ENCODE data around the gene MYADML2.

MYADML2 gene

DNA sequence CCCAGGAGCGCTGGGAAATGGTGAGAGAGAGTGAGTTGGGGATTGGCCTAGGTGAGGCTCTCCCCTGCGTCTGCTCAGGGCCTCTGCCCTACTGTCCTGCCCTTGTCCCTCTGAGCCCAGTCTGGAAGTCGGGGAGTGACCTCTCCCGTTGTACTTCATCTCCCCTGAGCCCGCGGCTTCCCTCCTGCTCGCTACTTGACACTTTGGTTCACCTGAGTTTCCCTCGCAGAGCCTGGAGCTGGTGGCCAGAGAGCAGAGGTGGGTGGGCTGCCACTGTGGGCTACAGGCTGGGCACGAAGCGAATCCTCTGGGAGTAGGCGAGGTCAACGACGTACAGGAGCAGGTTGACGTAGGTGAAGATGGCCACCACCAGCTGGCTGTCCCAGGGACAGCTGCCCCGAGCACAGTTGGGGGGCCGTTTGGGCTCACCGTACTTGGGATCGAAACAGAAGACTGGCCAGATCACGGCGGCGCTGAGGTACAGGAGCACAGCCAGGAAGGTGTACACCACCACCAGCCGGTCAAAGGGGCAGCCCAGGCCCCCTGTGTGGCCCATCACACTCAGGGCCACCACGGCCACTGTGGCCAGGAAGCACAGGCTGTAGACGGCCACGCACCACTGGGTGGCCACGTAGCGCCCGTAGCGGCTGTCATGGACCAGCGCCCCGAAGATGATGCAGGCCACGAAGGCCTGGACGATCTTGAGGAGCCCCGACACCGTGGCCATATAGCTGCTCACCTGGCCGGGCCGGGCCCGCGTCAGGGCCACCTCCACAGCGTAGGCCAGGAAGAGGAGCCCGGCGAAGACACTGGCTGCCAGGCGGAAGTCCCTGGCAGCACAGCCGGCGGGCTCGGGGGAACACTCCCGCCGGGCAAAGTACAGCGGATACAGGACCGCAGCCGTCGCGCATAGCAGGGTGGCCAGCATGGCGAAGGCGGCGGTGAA is 6.2 kb downstream of the MYADML2 start:
- Mint-ChIP-seq H3K27me3 (peaks cover 11% of the 10 kb centered on the region), H3K27ac (no peak overlapping the region), H3K9me3 (no peaks in the 10 kb centered on the region), H3K4me1 (ENCODE audit: low read depth) (peaks cover 17% of the 10 kb centered on the region), H3K36me3 (ENCODE audit: low read depth) (peaks cover 9% of the 10 kb centered on the region), H3K4me3 (no peak overlapping the region)
- DNase-seq: no peak

- peaks cover 24% of the 10 kb centered on the region for H3K4me1 Mint-ChIP-seq (ENCODE audit: low read depth)
- DNase-seq: no peak
- H3K27me3 Mint-ChIP-seq: peaks cover 11% of the 10 kb centered on the region
- H3K9me3 Mint-ChIP-seq: no peaks in the 10 kb centered on the region
- H3K4me3 Mint-ChIP-seq: no peak overlapping the region
- H3K27ac Mint-ChIP-seq: no peak overlapping the region
- peaks cover 18% of the 10 kb centered on the region for H3K36me3 Mint-ChIP-seq (ENCODE audit: low read depth)
Observed at GRCh38 chr17:81939881-81940385, 7.1 kb downstream of the MYADML2 start.

- H3K4me3 Mint-ChIP-seq: no peak overlapping the region
- peaks cover 11% of the 10 kb centered on the region for H3K27me3 Mint-ChIP-seq
- H3K36me3 Mint-ChIP-seq (ENCODE audit: low read depth): peaks cover 25% of the 10 kb centered on the region
- no peaks in the 10 kb centered on the region for H3K9me3 Mint-ChIP-seq
- H3K4me1 Mint-ChIP-seq (ENCODE audit: low read depth): peaks cover 26% of the 10 kb centered on the region
- DNase-seq: no peak
- no peak overlapping the region for H3K27ac Mint-ChIP-seq
Observed at GRCh38 chr17:81939218-81939617, 7.8 kb downstream of the MYADML2 start.

DNA sequence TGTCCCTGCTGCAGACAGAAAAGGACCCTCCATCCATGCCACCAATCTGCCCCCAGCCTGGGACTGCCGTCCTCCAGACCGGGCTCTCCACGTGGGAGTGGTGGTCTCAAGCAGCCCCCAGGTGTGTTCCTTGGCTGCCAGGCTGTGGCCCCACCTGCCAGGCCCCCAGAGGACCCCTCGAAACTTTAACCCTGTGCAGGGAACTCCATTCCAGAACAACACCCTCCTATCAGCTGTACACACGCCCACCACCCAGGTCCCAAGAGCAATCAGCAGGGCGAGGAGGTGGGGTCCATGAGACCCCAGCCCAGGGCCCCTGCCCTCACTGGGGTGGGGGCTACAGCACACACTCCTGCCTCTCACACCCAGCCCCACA is 11.3 kb downstream of the MYADML2 start:
- peaks cover 39% of the 10 kb centered on the region for H3K4me1 Mint-ChIP-seq (ENCODE audit: low read depth)
- DNase-seq: no peak
- H3K27ac Mint-ChIP-seq: peak overlapping the region; percentile 55
- H3K9me3 Mint-ChIP-seq: no peaks in the 10 kb centered on the region
- peaks cover 10% of the 10 kb centered on the region for H3K27me3 Mint-ChIP-seq
- H3K36me3 Mint-ChIP-seq (ENCODE audit: low read depth): peaks cover 42% of the 10 kb centered on the region
- peak overlapping the region; percentile 90 for H3K4me3 Mint-ChIP-seq

- peaks cover 5% of the 10 kb centered on the region for H3K27me3 Mint-ChIP-seq
- H3K36me3 Mint-ChIP-seq (ENCODE audit: low read depth): peaks cover 42% of the 10 kb centered on the region
- H3K27ac Mint-ChIP-seq: no peak overlapping the region
Observed at GRCh38 chr17:81934850-81935708, 12.0 kb downstream of the MYADML2 start.

DNA sequence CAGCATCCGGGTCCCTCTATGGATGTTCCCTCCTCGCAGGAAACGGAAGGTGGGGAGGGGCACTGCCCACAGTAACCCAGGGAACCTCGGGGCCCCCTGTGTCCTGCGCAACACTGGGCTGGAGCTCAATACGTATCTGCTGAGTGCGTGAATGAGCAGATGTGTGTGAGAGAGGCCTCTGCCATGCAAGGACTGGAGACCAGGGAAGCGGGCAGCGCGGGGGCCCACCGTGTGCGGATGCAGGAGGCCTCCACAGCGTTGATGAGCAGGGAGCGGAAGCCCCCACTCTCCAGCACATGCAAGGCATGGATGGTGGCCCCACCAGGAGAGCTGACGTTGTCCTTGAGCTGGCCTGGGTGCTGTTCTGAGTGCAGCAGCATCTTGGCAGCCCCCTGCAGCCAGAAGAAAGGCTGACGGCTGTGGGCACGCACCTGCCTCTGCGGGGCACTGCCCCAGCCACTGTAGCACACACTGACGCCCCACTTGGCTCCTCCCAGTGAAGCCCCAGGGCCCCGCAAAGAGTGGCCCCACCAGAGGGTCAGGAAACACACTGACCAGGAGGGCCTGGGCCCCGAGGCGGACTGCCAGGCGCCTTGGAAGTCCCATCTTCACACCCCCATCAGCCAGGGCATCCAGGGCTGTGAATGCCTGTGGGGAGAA is 12.8 kb downstream of the MYADML2 start:
- H3K27me3 Mint-ChIP-seq: peaks cover 8% of the 10 kb centered on the region
- no peaks in the 10 kb centered on the region for H3K9me3 Mint-ChIP-seq
- peak overlapping the region; percentile 35 for H3K4me3 Mint-ChIP-seq
- H3K27ac Mint-ChIP-seq: no peak overlapping the region
- H3K36me3 Mint-ChIP-seq (ENCODE audit: low read depth): peaks cover 42% of the 10 kb centered on the region
- peaks cover 39% of the 10 kb centered on the region for H3K4me1 Mint-ChIP-seq (ENCODE audit: low read depth)
- DNase-seq: no peak

More at GRCh38 chr17:81934850-81935708, 12.0 kb downstream of the MYADML2 start:
- H3K4me3 Mint-ChIP-seq: peak overlapping the region; percentile 90
- DNase-seq: no peak
- H3K4me1 Mint-ChIP-seq (ENCODE audit: low read depth): peaks cover 39% of the 10 kb centered on the region
- H3K9me3 Mint-ChIP-seq: no peaks in the 10 kb centered on the region

- Mint-ChIP-seq H3K9me3 (no peaks in the 10 kb centered on the region), H3K27me3 (peaks cover 11% of the 10 kb centered on the region), H3K4me1 (ENCODE audit: low read depth) (peaks cover 43% of the 10 kb centered on the region), H3K36me3 (ENCODE audit: low read depth) (peaks cover 42% of the 10 kb centered on the region), H3K4me3 (no peak overlapping the region), H3K27ac (no peak overlapping the region)
- DNase-seq: no peak
Observed at GRCh38 chr17:81933178-81933699, 13.8 kb downstream of the MYADML2 start.

DNA sequence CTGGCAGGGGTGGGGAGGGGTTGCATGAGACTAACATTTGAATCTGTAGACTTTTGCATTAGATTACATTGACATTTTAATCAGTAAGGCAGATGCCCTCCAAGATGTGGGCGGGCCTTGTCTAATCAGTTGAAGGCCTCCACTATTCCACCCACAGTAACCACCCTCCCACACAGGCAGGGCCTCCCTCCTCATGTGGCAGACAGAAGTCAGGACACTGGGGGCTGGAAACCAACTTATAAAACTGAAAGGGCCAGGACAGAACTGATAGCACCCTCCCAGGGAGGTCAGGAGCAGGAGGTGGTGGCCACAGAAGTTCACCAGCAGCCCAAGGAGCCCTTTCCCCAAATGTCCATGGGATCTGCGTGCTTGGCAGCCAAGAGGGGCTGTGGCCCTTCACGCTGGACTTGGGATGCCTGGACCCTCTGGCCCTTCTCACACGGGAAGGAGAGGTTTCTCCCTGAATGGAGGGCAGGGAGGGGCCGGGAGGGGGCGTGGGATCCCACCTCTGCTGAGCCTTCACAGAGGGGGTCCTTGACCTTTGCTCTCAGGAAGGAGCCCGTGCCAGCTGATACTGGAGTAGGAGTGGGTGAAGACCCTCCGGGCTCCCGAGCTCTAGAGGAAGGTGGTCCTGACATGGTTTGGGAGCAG is 14.6 kb downstream of the MYADML2 start:
- Mint-ChIP-seq H3K4me1 (ENCODE audit: low read depth) (peaks cover 35% of the 10 kb centered on the region), H3K9me3 (no peaks in the 10 kb centered on the region), H3K4me3 (no peak overlapping the region), H3K36me3 (ENCODE audit: low read depth) (peaks cover 42% of the 10 kb centered on the region), H3K27ac (no peak overlapping the region), H3K27me3 (peaks cover 11% of the 10 kb centered on the region)
- no peak for DNase-seq

DNA sequence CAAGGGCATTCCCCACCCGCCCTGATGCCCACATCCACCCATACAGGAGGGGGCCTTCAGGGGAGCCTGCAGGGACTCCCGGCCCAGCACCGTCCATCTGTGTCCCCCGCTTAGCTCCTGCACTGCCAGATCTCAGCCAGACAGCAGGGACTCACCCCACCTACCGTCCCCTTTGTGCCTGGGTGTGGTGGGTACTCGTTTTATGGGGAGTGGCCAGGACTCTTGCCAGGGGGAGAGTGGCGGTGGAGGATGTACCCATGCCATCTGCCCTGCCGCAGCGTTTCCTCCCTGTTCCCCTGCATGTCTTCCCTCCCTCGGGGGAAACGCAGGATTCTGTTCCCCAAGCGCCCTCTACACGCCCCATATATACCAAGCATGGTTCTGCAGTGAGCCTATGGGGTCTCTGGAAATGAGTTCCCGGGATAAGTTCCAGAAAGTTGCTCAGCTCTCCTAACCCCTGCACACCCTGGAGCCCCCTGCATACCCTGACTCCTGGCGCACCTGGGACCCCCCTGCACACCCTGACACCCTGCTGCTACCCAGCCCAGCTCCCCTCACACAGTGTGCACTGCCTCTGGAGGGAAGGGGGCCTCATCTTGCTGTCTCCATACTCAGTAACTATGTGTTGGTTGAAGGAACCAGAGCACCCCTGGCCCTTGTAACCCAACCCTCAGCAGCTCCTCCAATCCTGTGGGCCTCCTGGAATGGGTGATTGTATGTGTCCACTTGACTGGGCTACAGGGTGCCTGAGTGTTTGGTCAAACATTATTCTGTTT is 15.3 kb downstream of the MYADML2 start:
- Mint-ChIP-seq H3K4me3 (no peak overlapping the region), H3K27ac (no peak overlapping the region), H3K27me3 (peaks cover 11% of the 10 kb centered on the region), H3K36me3 (ENCODE audit: low read depth) (peaks cover 43% of the 10 kb centered on the region), H3K9me3 (no peaks in the 10 kb centered on the region), H3K4me1 (ENCODE audit: low read depth) (peaks cover 34% of the 10 kb centered on the region)
- no peak for DNase-seq

GRCh38 chr17:81931189-81931556 is 15.9 kb downstream of the MYADML2 start:
- no peak for DNase-seq
- Mint-ChIP-seq H3K4me3 (no peak overlapping the region), H3K27ac (no peak overlapping the region), H3K36me3 (ENCODE audit: low read depth) (peaks cover 44% of the 10 kb centered on the region), H3K27me3 (peaks cover 11% of the 10 kb centered on the region), H3K4me1 (ENCODE audit: low read depth) (peaks cover 35% of the 10 kb centered on the region), H3K9me3 (no peaks in the 10 kb centered on the region)

DNA sequence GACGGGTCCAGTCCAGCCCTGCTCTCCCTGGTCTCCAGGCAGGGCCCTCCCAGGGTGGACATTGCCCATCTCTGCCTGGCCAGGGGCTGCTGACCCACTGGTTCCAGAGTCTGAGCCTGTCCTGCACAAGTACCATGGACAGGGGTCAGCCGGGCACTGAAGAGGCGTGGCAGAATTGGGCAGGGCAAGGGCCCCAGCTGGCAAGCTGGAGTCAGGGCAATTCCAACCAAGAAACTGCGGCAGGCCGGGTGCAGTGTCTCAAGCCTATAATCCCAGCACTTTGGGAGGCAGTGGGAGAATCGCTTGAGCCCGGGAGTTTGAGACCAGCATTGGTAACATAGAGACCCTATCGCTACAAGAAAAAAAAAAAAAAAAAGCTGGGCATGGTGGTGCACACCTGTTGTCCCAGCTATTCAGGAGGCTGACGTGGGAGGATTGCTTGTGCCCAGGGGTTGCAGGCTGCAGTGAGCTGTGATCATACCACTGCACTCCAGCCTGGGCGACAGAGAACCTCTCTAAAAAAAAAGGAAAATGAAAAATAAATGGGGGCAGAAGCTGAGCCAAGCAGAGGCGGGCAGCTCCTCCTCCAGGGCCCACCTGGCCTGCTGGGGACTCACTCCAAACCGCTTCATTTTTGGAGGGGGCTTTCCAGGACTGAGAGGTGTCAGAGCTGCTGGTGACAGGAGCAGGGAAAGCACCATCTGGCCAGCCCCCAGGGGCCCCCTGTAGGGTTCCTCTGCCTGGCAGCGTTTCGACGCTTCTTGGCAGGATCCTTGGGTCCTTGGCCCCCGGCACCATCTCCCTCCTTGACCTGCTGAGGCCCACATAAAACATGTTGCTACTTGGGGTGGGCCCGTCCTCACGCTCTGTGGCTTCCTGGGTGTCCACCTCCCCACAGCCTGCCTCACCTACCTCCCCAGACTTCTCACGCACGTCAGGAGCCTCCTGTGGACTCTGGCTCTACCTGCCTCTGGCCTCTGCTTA is 16.6 kb downstream of the MYADML2 start:
- peaks cover 36% of the 10 kb centered on the region for H3K4me1 Mint-ChIP-seq (ENCODE audit: low read depth)
- DNase-seq: no peak
- peak overlapping the region; percentile 12 for H3K4me3 Mint-ChIP-seq
- no peaks in the 10 kb centered on the region for H3K9me3 Mint-ChIP-seq
- peaks cover 38% of the 10 kb centered on the region for H3K36me3 Mint-ChIP-seq (ENCODE audit: low read depth)
- H3K27ac Mint-ChIP-seq: no peak overlapping the region
- peaks cover 11% of the 10 kb centered on the region for H3K27me3 Mint-ChIP-seq

All from activated T-cell treated with anti-CD3 and anti-CD28 coated beads, Interleukin-2, amount 50 U/mL, for 24 hours (primary cell).